ENCODE data around the gene GATAD2B.

- no peak for TF ChIP-seq CTCF (conservative IDR thresholded peaks at IDR 0.05 in 1 of 2, IDR thresholded peaks at IDR 0.05 in 1 of 2; ENCODE audit: low read depth in 1 of 2, low read length in 2 of 2)
- TF ChIP-seq EZH2 (IDR thresholded peaks at IDR 0.05; ENCODE audit: low read length, missing control alignments): no peak
These were observed 65.3 kb downstream of the GATAD2B start for GRCh38 chr1:153857505-153857904.

Measured in fibroblast of lung (primary cell).